ENCODE measurements around the gene APAF1.

APAF1 gene

GRCh38 chr12:98770230-98770629, 125.1 kb downstream of the APAF1 start:
- H3K9ac ChIP-seq (ENCODE audit: insufficient read length): no peak overlapping the region
- TF ChIP-seq FOXP2 (optimal IDR thresholded peaks at IDR 0.05; ENCODE audit: control extremely low read depth, extremely low read length, insufficient read depth) (no peak), EZH2 (IDR thresholded peaks at IDR 0.05) (no peak), POLR2AphosphoS5 (IDR thresholded peaks at IDR 0.05; ENCODE audit: borderline replicate concordance, low read depth, low read length) (no peak)
- no peaks in the 10 kb centered on the region for H3K9me3 ChIP-seq (ENCODE audit: low read depth, low read length)
- no peaks in the 10 kb centered on the region for H3K36me3 ChIP-seq (ENCODE audit: insufficient read depth, low read length)
- peak overlapping the region; percentile 7; the same call in 1 of the 2 replicates for H3K27ac ChIP-seq
- H3K4me3 ChIP-seq: no peak overlapping the region
- no peak for DNase-seq (ENCODE audit: low read depth, low spot score)

GRCh38 chr12:98771811-98772752, 127.0 kb downstream of the APAF1 start:
- no peak for DNase-seq (ENCODE audit: low read depth, low spot score)
- Histone ChIP-seq H3K9ac (ENCODE audit: insufficient read length) (no peak overlapping the region), H3K4me3 (no peak overlapping the region), H3K9me3 (ENCODE audit: low read depth, low read length) (no peaks in the 10 kb centered on the region), H3K27ac (no peak overlapping the region), H3K36me3 (ENCODE audit: insufficient read depth, low read length) (no peaks in the 10 kb centered on the region)
- TF ChIP-seq FOXP2 (optimal IDR thresholded peaks at IDR 0.05; ENCODE audit: control extremely low read depth, extremely low read length, insufficient read depth) (no peak), POLR2AphosphoS5 (IDR thresholded peaks at IDR 0.05; ENCODE audit: borderline replicate concordance, low read depth, low read length) (no peak), EZH2 (IDR thresholded peaks at IDR 0.05) (no peak)

GRCh38 chr12:98772818-98773217, 127.7 kb downstream of the APAF1 start:
- DNase-seq (ENCODE audit: low read depth, low spot score): no peak
- Histone ChIP-seq H3K9ac (ENCODE audit: insufficient read length) (no peak overlapping the region), H3K36me3 (ENCODE audit: insufficient read depth, low read length) (no peaks in the 10 kb centered on the region), H3K4me3 (no peak overlapping the region), H3K9me3 (ENCODE audit: low read depth, low read length) (no peaks in the 10 kb centered on the region), H3K27ac (no peak overlapping the region)
- TF ChIP-seq EZH2 (IDR thresholded peaks at IDR 0.05): no peak
- TF ChIP-seq FOXP2 (optimal IDR thresholded peaks at IDR 0.05; ENCODE audit: control extremely low read depth, extremely low read length, insufficient read depth): no peak
- no peak for TF ChIP-seq POLR2AphosphoS5 (IDR thresholded peaks at IDR 0.05; ENCODE audit: borderline replicate concordance, low read depth, low read length)

GRCh38 chr12:98780261-98780660, 135.2 kb downstream of the APAF1 start:
- H3K4me3 ChIP-seq: no peak overlapping the region
- DNase-seq (ENCODE audit: low read depth, low spot score): no peak

GRCh38 chr12:98783420-98783819, 138.3 kb downstream of the APAF1 start:
- TF ChIP-seq EZH2 (IDR thresholded peaks at IDR 0.05): no peak
- TF ChIP-seq FOXP2 (optimal IDR thresholded peaks at IDR 0.05; ENCODE audit: control extremely low read depth, extremely low read length, insufficient read depth): no peak
- TF ChIP-seq POLR2AphosphoS5 (IDR thresholded peaks at IDR 0.05; ENCODE audit: borderline replicate concordance, low read depth, low read length): no peak
- DNase-seq (ENCODE audit: low read depth, low spot score): no peak
- no peak overlapping the region for H3K9ac ChIP-seq (ENCODE audit: insufficient read length)
- H3K36me3 ChIP-seq (ENCODE audit: insufficient read depth, low read length): no peaks in the 10 kb centered on the region
- H3K4me3 ChIP-seq: no peak overlapping the region
- H3K27ac ChIP-seq: no peak overlapping the region
- no peaks in the 10 kb centered on the region for H3K9me3 ChIP-seq (ENCODE audit: low read depth, low read length)

More at GRCh38 chr12:98780261-98780660, 135.2 kb downstream of the APAF1 start:
- Histone ChIP-seq H3K27ac (no peak overlapping the region), H3K36me3 (ENCODE audit: insufficient read depth, low read length) (no peaks in the 10 kb centered on the region), H3K9me3 (ENCODE audit: low read depth, low read length) (no peaks in the 10 kb centered on the region), H3K9ac (ENCODE audit: insufficient read length) (no peak overlapping the region)
- TF ChIP-seq POLR2AphosphoS5 (IDR thresholded peaks at IDR 0.05; ENCODE audit: borderline replicate concordance, low read depth, low read length): no peak
- no peak for TF ChIP-seq EZH2 (IDR thresholded peaks at IDR 0.05)
- no peak for TF ChIP-seq FOXP2 (optimal IDR thresholded peaks at IDR 0.05; ENCODE audit: control extremely low read depth, extremely low read length, insufficient read depth)

Measured in SK-N-MC (cell line).